HepG2 (cell line): ENCODE results near the gene MYL11. TPM values are rescaled to one million over a fixed set of nuclear protein-coding genes. Genes with fewer than 3 reads are reported as not detected.
A peak's percentile ranks its signal among the peaks of the same experiment; 100 is the strongest.

ENCODE experiments used
- ARNTL ChIP-seq: sonication (generic); formaldehyde crosslinking; IDR thresholded peaks from 2 replicates; pipeline ENCODE4 v1.4.0; 2020; ENCODE audit warnings: mild to moderate bottlenecking, missing genetic modification reagents
- CAMTA2 ChIP-seq: sonication (generic); formaldehyde crosslinking; IDR thresholded peaks from 2 replicates; pipeline ENCODE4 v1.4.0; 2020; ENCODE audit warnings: mild to moderate bottlenecking, missing genetic modification reagents, borderline replicate concordance
- CBFB ChIP-seq: sonication (generic); formaldehyde crosslinking; IDR thresholded peaks from 2 replicates; pipeline ENCODE4 v1.4.0; 2020; ENCODE audit warnings: missing genetic modification reagents
- CHCHD3 ChIP-seq: sonication (generic); formaldehyde crosslinking; IDR thresholded peaks from 2 replicates; pipeline ENCODE4 v1.8.0; 2022; ENCODE audit warnings: mild to moderate bottlenecking, missing genetic modification reagents, moderate library complexity
- DMAP1 ChIP-seq: IDR thresholded peaks from 2 replicates; pipeline ENCODE4 v1.6.1; 2016
- DR1 ChIP-seq: sonication (generic); formaldehyde crosslinking; IDR thresholded peaks from 2 replicates; pipeline ENCODE4 v1.8.0; 2021; ENCODE audit warnings: mild to moderate bottlenecking, missing genetic modification reagents, inconsistent platforms
- FOXO1 ChIP-seq: sonication (generic); formaldehyde crosslinking; IDR thresholded peaks from 2 replicates; pipeline ENCODE4 v1.4.0; 2020; ENCODE audit warnings: missing genetic modification reagents
- HES4 ChIP-seq: sonication (generic); formaldehyde crosslinking; IDR thresholded peaks from 2 replicates; pipeline ENCODE4 v1.9.0; 2021; ENCODE audit warnings: mild to moderate bottlenecking, missing genetic modification reagents, borderline replicate concordance
- KDM5B ChIP-seq: sonication (generic); formaldehyde crosslinking; IDR thresholded peaks from 2 replicates; pipeline ENCODE4 v1.4.0; 2020; ENCODE audit warnings: missing genetic modification reagents, mild to moderate bottlenecking, borderline replicate concordance
- MAF1 ChIP-seq: sonication (generic); formaldehyde crosslinking; IDR thresholded peaks from 2 replicates; pipeline ENCODE4 v1.5.0; 2020; ENCODE audit warnings: missing genetic modification reagents, borderline replicate concordance
- NAIF1 ChIP-seq: sonication (generic); formaldehyde crosslinking; IDR thresholded peaks from 2 replicates; pipeline ENCODE4 v1.5.0; 2020; ENCODE audit warnings: mild to moderate bottlenecking, missing genetic modification reagents, borderline replicate concordance
- PHF21A ChIP-seq: sonication (generic); formaldehyde crosslinking; IDR thresholded peaks from 2 replicates; pipeline ENCODE4 v1.5.0; 2020; ENCODE audit warnings: mild to moderate bottlenecking, missing genetic modification reagents
- PHF8 ChIP-seq: sonication (generic); formaldehyde crosslinking; IDR thresholded peaks from 2 replicates; pipeline ENCODE4 v1.5.0; 2020; ENCODE audit warnings: missing genetic modification reagents
- SMAD1 ChIP-seq: sonication (generic); formaldehyde crosslinking; IDR thresholded peaks from 2 replicates; pipeline ENCODE4 v1.4.0; 2020; ENCODE audit warnings: missing genetic modification reagents, low read depth, mild to moderate bottlenecking, borderline replicate concordance
- ZC3H13 ChIP-seq: sonication (generic); formaldehyde crosslinking; IDR thresholded peaks from 2 replicates; pipeline ENCODE4 v1.8.1; 2023; ENCODE audit warnings: mild to moderate bottlenecking, missing genetic modification reagents, moderate library complexity
- ZNF180 ChIP-seq: sonication (generic); formaldehyde crosslinking; IDR thresholded peaks from 2 replicates; pipeline ENCODE4 v1.4.0; 2020; ENCODE audit warnings: low read depth, missing genetic modification reagents, borderline replicate concordance
- ZNF205 ChIP-seq: IDR thresholded peaks from 2 replicates; pipeline ENCODE4 v1.6.1; 2018; ENCODE audit warnings: missing biosample characterization, missing genetic modification reagents
- ZNF225 ChIP-seq: sonication (generic); formaldehyde crosslinking; IDR thresholded peaks from 2 replicates; pipeline ENCODE4 v1.4.0; 2020; ENCODE audit warnings: mild to moderate bottlenecking, missing genetic modification reagents
- ZNF253 ChIP-seq: sonication (generic); formaldehyde crosslinking; IDR thresholded peaks from 2 replicates; pipeline ENCODE4 v1.8.0; 2022; ENCODE audit warnings: mild to moderate bottlenecking, missing genetic modification reagents, borderline replicate concordance
- ZNF264 ChIP-seq: sonication (generic); formaldehyde crosslinking; IDR thresholded peaks from 2 replicates; pipeline ENCODE4 v1.4.0; 2020; ENCODE audit warnings: missing genetic modification reagents
- ZNF274 ChIP-seq: sonication (generic); formaldehyde crosslinking; IDR thresholded peaks from 2 replicates; pipeline ENCODE4 v1.5.1; 2020; ENCODE audit warnings: mild to moderate bottlenecking, missing genetic modification reagents
- ZNF335 ChIP-seq: sonication (generic); formaldehyde crosslinking; IDR thresholded peaks from 2 replicates; pipeline ENCODE4 v1.4.0; 2020; ENCODE audit warnings: missing genetic modification reagents
- ZNF550 ChIP-seq: sonication (generic); formaldehyde crosslinking; IDR thresholded peaks from 2 replicates; pipeline ENCODE4 v1.4.0; 2020; ENCODE audit warnings: mild to moderate bottlenecking, missing genetic modification reagents, borderline replicate concordance
- ZNF574 ChIP-seq: sonication (generic); formaldehyde crosslinking; IDR thresholded peaks from 2 replicates; pipeline ENCODE4 v1.4.0; 2020; ENCODE audit warnings: missing genetic modification reagents
- ZNF713 ChIP-seq: sonication (generic); formaldehyde crosslinking; IDR thresholded peaks from 2 replicates; pipeline ENCODE4 v1.4.0; 2020; ENCODE audit warnings: mild to moderate bottlenecking, missing genetic modification reagents
- ZNF784 ChIP-seq: sonication (generic); formaldehyde crosslinking; IDR thresholded peaks from 2 replicates; pipeline ENCODE4 v1.5.1; 2020; ENCODE audit warnings: missing genetic modification reagents, mild to moderate bottlenecking, borderline replicate concordance
- ZSCAN5A ChIP-seq: sonication (generic); formaldehyde crosslinking; IDR thresholded peaks from 2 replicates; pipeline ENCODE4 v1.8.0; 2022; ENCODE audit warnings: mild to moderate bottlenecking, missing genetic modification reagents, borderline replicate concordance
- polyA plus RNA-seq, 8 experiments: library from polyadenylated mRNA; depleted of rRNA in 3 of 8; stranded (reverse) in 7 of 8; unstranded in 1 of 8; fragments of >200 nt; fragmentation: Illumina TruSeq in 4 of 8; extraction: Trizol in 4 of 8; gene quantifications; 2 replicates each; pipeline versions ENCODE4 v1.2.1 to v1.2.3, GENCODE V29; 2011 to 2016; ENCODE audit warnings: low read depth in 4 of 8, missing spikeins in 1 of 8, mixed read lengths in 1 of 8; ENCODE audit not compliant: insufficient read depth in 1 of 8
- total RNA-seq, 5 experiments: library from RNA; depleted of rRNA; stranded (reverse); fragments of >200 nt; fragmentation: Illumina TruSeq; extraction: Trizol; gene quantifications; 2 replicates each; pipeline ENCODE4 v1.2.3, GENCODE V29; 2016; ENCODE audit warnings: low read depth in 1 of 5

MYL11 gene
- total and polyA plus RNA-seq, 2 of the 13 experiments (the other 11 are each of a cell fraction or from before 2014, with no cell fraction given), result not detected

- TF ChIP-seq CHCHD3 (CRISPR knock-in tag) (no peak), HES4 (CRISPR knock-in tag) (no peak), ZNF550 (CRISPR knock-in tag) (no peak), DR1 (CRISPR knock-in tag) (no peak), PHF21A (CRISPR knock-in tag) (no peak), ZNF253 (no peak), CBFB (CRISPR knock-in tag) (no peak), MAF1 (no peak), ZNF264 (CRISPR knock-in tag) (no peak), ZNF713 (CRISPR knock-in tag) (peak; percentile 74; the same call in 1 of the 2 replicates), DMAP1 (CRISPR knock-in tag) (no peak), ZNF335 (CRISPR knock-in tag) (no peak), ZNF574 (CRISPR knock-in tag) (no peak), ZSCAN5A (CRISPR knock-in tag) (no peak), ZNF225 (CRISPR knock-in tag) (no peak), CAMTA2 (CRISPR knock-in tag) (no peak), ARNTL (CRISPR knock-in tag) (no peak), FOXO1 (CRISPR knock-in tag) (no peak; the same call in 1 of the 2 replicates), KDM5B (CRISPR knock-in tag) (0 out of 2 replicates have a peak, but pooled peaks have one; percentile 1), ZNF205 (CRISPR knock-in tag) (no peak), ZNF784 (no peak), ZNF180 (no peak), NAIF1 (CRISPR knock-in tag) (peak; percentile 43; the same call in 1 of the 2 replicates), ZNF274 (CRISPR knock-in tag) (no peak), PHF8 (no peak), ZC3H13 (CRISPR knock-in tag) (no peak), SMAD1 (CRISPR knock-in tag) (no peak)
These were observed 2.6 kb downstream of the MYL11 start (continued) for GRCh38 chr16:30377050-30377811.
